Prostate gland (tissue), 2 donors: ENCODE results near the gene TAS1R3. TPM values are rescaled to one million over a fixed set of nuclear protein-coding genes. Genes with fewer than 3 reads are reported as not detected.

ENCODE experiments used
- DNase-seq: peaks from one replicate; pipeline ENCODE4 v3.0.0-alpha.2; 2019; ENCODE audit warnings: low spot score
- H3K27ac ChIP-seq, 2 donors: fragments of 200-600 bp; sonication (generic); 2 replicates each; pipeline ENCODE4 v1.5.1; 2017 to 2019
- H3K27me3 ChIP-seq: fragments of 200-600 bp; sonication (generic); replicated peaks from 2 replicates; pipeline ENCODE4 v1.5.1; 2019; ENCODE audit not compliant: insufficient read depth
- H3K36me3 ChIP-seq, 2 donors: fragments of 200-600 bp; sonication (generic); 1 replicate in 1 of 2; 2 replicates in 1 of 2; pipeline versions ENCODE4 v1.5.1 to v1.8.1; 2017 to 2019
- H3K4me1 ChIP-seq: fragments of 200-600 bp; sonication (generic); replicated peaks from 2 replicates; pipeline ENCODE4 v1.5.1; 2019
- H3K4me3 ChIP-seq, 2 donors: fragments of 200-600 bp; sonication (generic); 2 replicates each; pipeline ENCODE4 v1.5.1; 2017 to 2019
- H3K9me3 ChIP-seq: fragments of 200-600 bp; sonication (generic); 2 replicates; pipeline ENCODE4 v1.5.1; 2017
- POLR2A ChIP-seq: fragments of 450-650 bp; IDR thresholded peaks from one replicate; pipeline ENCODE4 v1.6.1; 2016; ENCODE audit warnings: antibody characterized with exemption, mild to moderate bottlenecking
- POLR2AphosphoS5 ChIP-seq: sonication (generic); formaldehyde crosslinking; IDR thresholded peaks from one replicate; pipeline ENCODE4 v1.6.1; 2017; ENCODE audit warnings: antibody characterized with exemption
- WGBS: methylation state at CpG from one replicate; pipeline ENCODE4 v1.1.5; 2018; 5-methylcytosine and 5-hydroxymethylcytosine counted together
- intact Hi-C: fragments of 100-400 bp; cut with DNase I; formaldehyde crosslinking; loops from one replicate; pipeline ENCODE4 v1.14.2; 2022
- total RNA-seq, 2 donors: library from RNA; depleted of rRNA; stranded (reverse); fragments of >200 nt; gene quantifications; one replicate each; pipeline ENCODE4 v1.1.0, GENCODE V29; 2016
- TF ChIP-seq, protein P1 (sequence below), 4 experiments: fragments of 200-600 bp in 2 of 4; fragments of 450-650 bp in 2 of 4; sonication (generic) in 2 of 4; IDR thresholded peaks; 1 replicate in 3 of 4; 2 replicates in 1 of 4; pipeline ENCODE4 v1.5.1; 2016 to 2019; ENCODE audit warnings: antibody characterized with exemption in 4 of 4, mild to moderate bottlenecking in 2 of 4, moderate library complexity in 2 of 4

The TAS1R3 gene
- total RNA-seq, 2 donors from 2014 or later: 0.80 TPM; not detected in 1

DNA sequence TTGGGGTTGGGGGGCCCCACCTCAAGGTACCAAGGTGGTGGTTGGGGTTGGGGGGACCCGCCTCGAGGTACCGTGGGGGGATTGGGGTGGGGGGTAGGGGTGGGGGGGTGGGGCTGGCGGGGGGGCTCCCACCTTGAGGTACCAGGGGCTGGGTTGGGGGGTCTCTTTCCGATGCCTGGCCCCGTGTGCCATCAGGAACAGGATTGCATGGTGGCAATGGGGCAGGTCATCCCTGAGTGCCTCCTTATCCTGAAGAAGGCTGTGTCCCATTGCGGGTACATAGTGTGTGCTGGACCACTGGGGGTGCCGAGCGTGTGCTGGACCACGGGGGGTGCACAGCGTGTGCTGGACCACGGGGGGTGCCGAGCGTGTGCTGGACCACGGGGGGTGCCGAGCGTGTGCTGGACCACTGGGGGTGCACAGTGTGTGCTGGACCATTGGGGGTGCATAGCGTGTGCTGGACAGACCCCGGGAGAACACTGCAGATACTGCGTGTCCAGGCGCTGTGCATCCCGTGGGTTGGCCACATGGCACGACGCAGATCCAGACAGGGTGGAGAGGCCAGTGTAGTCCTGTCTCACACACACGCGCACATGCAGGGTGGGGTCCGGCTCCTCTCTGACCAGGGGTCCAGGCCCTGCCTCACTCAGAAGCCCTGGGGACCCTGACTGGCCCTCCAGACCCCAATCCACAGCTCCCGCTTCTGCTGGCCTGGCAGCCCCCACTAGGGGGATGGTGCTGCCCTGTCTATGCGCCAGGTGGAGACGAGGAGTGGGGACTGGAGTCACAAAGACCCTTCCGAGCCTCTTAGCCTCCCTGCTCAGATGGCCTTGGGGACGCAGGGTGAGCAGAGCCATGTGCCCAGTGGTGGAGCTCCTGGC is 46.6 kb upstream of the TAS1R3 start:
- TF ChIP-seq, protein P1, sequence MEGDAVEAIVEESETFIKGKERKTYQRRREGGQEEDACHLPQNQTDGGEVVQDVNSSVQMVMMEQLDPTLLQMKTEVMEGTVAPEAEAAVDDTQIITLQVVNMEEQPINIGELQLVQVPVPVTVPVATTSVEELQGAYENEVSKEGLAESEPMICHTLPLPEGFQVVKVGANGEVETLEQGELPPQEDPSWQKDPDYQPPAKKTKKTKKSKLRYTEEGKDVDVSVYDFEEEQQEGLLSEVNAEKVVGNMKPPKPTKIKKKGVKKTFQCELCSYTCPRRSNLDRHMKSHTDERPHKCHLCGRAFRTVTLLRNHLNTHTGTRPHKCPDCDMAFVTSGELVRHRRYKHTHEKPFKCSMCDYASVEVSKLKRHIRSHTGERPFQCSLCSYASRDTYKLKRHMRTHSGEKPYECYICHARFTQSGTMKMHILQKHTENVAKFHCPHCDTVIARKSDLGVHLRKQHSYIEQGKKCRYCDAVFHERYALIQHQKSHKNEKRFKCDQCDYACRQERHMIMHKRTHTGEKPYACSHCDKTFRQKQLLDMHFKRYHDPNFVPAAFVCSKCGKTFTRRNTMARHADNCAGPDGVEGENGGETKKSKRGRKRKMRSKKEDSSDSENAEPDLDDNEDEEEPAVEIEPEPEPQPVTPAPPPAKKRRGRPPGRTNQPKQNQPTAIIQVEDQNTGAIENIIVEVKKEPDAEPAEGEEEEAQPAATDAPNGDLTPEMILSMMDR (IDR thresholded peaks at IDR 0.05): no peak
- TF ChIP-seq POLR2A: no peak
- no peak for TF ChIP-seq POLR2AphosphoS5
- no peak overlapping the region for H3K27ac ChIP-seq
- no peak for DNase-seq
- H3K9me3 ChIP-seq: no peaks in the 10 kb centered on the region
- no peak overlapping the region for H3K4me3 ChIP-seq
- intact Hi-C loops: no loop called here
- H3K27me3 ChIP-seq: peaks cover 3% of the 10 kb centered on the region
- H3K4me1 ChIP-seq: no peaks in the 10 kb centered on the region
- no peaks in the 10 kb centered on the region for H3K36me3 ChIP-seq
- WGBS: 81% methylated on average over 26 of the region's 32 CpGs

DNA sequence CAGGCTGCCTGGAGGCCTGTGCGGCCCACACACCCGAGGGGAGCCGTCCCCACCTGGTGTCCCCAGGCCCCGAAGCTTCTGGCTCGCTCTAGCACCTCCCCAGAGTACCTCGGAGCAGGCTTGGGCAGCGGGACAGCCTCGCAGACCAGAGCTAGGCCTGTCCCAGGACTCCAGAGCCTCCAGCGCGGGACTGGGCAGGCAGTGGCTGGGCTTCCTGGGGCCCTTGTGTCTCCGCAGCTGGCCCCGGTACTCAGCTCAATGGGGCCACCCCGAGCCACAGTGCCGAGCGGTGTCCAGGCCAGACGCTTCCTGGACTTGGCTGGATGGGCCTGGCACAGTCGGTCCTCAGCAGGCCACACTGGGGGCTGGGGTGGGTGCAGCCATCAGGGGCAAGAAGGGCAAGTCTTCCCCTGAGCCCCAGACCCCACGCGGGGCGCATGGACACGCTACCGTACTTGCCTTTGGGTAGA is 45.9 kb upstream of the TAS1R3 start:
- 90% methylated on average over 22 of the region's 22 CpGs for WGBS
- H3K4me1 ChIP-seq: no peaks in the 10 kb centered on the region
- no peak overlapping the region for H3K27ac ChIP-seq
- DNase-seq: no peak
- H3K27me3 ChIP-seq: peaks cover 3% of the 10 kb centered on the region
- no peaks in the 10 kb centered on the region for H3K36me3 ChIP-seq
- no peaks in the 10 kb centered on the region for H3K9me3 ChIP-seq
- no peak overlapping the region for H3K4me3 ChIP-seq
- TF ChIP-seq POLR2A (no peak), POLR2AphosphoS5 (no peak)
- TF ChIP-seq, protein P1 (IDR thresholded peaks at IDR 0.05): no peak
- intact Hi-C loops: no loop called here

DNA sequence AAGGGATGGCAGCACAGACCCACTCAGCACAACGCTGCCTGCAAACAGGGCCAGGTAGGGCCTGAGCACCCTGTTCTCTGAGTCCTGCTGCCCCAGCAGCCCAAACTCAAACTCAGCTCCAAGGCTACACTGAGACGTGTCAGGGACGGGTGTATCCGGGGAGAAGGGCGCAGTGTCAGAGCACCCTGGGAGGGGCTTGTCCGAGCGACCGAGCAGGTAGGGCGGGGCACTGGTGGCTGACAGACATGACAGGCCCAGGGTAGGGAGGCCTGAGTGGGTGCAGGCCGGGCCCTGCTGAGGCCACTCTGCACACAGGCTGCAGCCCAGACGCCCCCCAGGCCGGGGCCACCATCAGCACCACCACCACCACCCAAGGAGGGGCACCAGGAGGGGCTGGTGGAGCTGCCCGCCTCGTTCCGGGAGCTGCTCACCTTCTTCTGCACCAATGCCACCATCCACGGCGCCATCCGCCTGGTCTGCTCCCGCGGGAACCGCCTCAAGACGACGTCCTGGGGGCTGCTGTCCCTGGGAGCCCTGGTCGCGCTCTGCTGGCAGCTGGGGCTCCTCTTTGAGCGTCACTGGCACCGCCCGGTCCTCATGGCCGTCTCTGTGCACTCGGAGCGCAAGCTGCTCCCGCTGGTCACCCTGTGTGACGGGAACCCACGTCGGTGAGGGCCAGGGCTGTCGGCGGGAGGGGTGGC is 45.3 kb upstream of the TAS1R3 start:
- 59% methylated on average over 37 of the region's 37 CpGs for WGBS
- peaks cover 3% of the 10 kb centered on the region for H3K27me3 ChIP-seq
- intact Hi-C loops: no loop called here
- no peak overlapping the region for H3K27ac ChIP-seq
- DNase-seq: no peak
- no peaks in the 10 kb centered on the region for H3K36me3 ChIP-seq
- no peaks in the 10 kb centered on the region for H3K9me3 ChIP-seq
- TF ChIP-seq, protein P1 (IDR thresholded peaks at IDR 0.05): no peak
- no peak for TF ChIP-seq POLR2AphosphoS5
- TF ChIP-seq POLR2A: no peak
- no peak overlapping the region for H3K4me3 ChIP-seq
- no peaks in the 10 kb centered on the region for H3K4me1 ChIP-seq

DNA sequence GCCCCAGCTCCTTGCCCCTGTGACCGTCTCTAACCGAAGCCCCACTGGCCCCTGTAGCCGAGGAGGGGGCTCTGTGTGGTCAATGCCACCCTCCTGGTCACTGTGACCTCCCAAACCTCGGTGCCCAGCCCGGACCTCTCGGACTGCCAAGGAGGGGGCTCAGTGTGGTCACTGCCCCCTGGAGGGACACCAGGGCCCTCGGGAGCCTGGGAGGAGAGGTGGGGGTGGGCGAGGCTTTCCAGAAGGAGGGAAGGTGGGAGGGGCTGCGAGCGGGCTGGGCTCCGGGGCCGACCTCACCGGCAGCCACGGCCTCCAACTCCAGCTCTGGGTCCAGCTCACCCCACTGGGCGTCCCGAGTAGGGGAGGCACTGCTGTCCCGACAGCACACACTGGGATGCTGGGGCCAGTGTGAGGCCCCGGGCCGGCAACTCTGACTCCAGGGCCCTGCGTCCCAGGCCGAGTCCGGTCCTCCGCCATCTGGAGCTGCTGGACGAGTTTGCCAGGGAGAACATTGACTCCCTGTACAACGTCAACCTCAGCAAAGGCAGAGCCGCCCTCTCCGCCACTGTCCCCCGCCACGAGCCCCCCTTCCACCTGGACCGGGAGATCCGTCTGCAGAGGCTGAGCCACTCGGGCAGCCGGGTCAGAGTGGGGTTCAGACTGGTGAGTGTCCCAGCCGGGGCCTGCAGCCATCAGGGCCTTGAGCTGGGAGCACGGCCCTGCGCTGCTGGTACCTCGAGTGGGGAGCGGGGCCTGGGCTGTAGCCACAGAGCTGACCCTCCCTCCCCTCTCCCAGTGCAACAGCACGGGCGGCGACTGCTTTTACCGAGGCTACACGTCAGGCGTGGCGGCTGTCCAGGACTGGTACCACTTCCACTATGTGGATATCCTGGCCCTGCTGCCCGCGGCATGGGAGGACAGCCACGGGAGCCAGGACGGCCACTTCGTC is 44.5 kb upstream of the TAS1R3 start:
- no peaks in the 10 kb centered on the region for H3K9me3 ChIP-seq
- no peak for DNase-seq
- H3K36me3 ChIP-seq: no peaks in the 10 kb centered on the region
- no peak overlapping the region for H3K27ac ChIP-seq
- peaks cover 3% of the 10 kb centered on the region for H3K27me3 ChIP-seq
- H3K4me3 ChIP-seq: no peak overlapping the region
- H3K4me1 ChIP-seq: peaks cover 4% of the 10 kb centered on the region
- WGBS: 46% methylated on average over 37 of the region's 50 CpGs
- intact Hi-C loops: no loop called here
- TF ChIP-seq POLR2AphosphoS5: no peak
- TF ChIP-seq, protein P1 (IDR thresholded peaks at IDR 0.05): no peak
- no peak for TF ChIP-seq POLR2A
